ENCODE data around the gene RALGAPB.
"Not testable (repeated sequence)": the region's sequence is repeated elsewhere in the genome, so short reads cannot be mapped to it uniquely, and the experiment has no call there.

RALGAPB gene

DNA sequence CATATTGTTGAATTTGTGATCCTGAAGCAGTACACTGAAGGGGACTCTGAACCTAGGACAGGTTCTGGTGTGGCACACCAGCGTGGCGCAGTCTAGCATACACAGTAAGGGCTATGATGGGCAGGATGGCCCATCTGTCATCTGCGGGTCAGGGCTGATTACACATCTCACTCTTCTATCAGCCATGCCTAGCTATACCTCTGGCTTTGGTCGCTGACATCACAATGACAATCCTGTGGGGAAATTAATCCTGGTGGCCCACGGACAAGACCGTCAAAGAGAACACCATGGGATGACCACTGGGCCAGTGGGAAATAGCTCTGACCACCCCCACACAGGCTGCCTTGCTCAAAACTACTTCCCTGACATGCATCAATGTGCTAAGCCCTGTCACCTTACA, 40.4 kb upstream of the RALGAPB start:
- no peaks in the 10 kb centered on the region for H3K9me3 ChIP-seq (ENCODE audit: control insufficient read depth, insufficient read depth, low read depth, low read length)
- POLR2A ChIA-PET: interaction anchor here (0.7 to 2.5 kb wide), 2 partner anchors 14 kb away, joined by 3 to 9 read pairs; no protein-coding TSS in a partner anchor
- no peak overlapping the region for H3K27ac ChIP-seq (ENCODE audit: extremely low read depth, low read depth, low read length)
- H3K4me3 ChIP-seq (ENCODE audit: low read depth, low read length): no peak overlapping the region
- peaks cover 9 to 75% of the 10 kb centered on the region in 2 experiments; a peak in 2 of 3 replicates for H3K36me3 ChIP-seq (ENCODE audit: control insufficient read depth in 2 of 2, insufficient read depth in 1 of 2, low read length in 2 of 2)
- CTCF ChIA-PET: interaction anchor here (0.6 to 5.1 kb wide), 3 partner anchors 39 to 245 kb away, joined by 3 to 43 read pairs (median 3); partner anchors contain the start of gene RALGAPB
- TF ChIP-seq ZBTB17 (tag by site-specific recombination; IDR thresholded peaks at IDR 0.05): peak; percentile 73
- no peak for TF ChIP-seq HOXA7 (CRISPR knock-in tag; IDR thresholded peaks at IDR 0.05; ENCODE audit: borderline replicate concordance)
- no peaks in the 10 kb centered on the region for H3K4me1 ChIP-seq (ENCODE audit: control insufficient read depth, insufficient read depth, low read length)

GRCh38 chr20:38432870-38433269, 39.8 kb upstream of the RALGAPB start:
- POLR2A ChIA-PET: interaction anchor here (0.7 to 2.9 kb wide), 4 partner anchors 14 to 40 kb away, joined by 3 to 96 read pairs (median 46); partner anchors contain the start of gene RALGAPB
- not testable (repeated sequence) for H3K4me3 ChIP-seq (ENCODE audit: low read depth, low read length); H3K27ac ChIP-seq (ENCODE audit: extremely low read depth, low read depth, low read length); H3K9me3 ChIP-seq (ENCODE audit: control insufficient read depth, insufficient read depth, low read depth, low read length); H3K4me1 ChIP-seq (ENCODE audit: control insufficient read depth, insufficient read depth, low read length)
- peaks cover 9 to 70% of the 10 kb centered on the region in 2 experiments; a peak in 2 of 3 replicates for H3K36me3 ChIP-seq (ENCODE audit: control insufficient read depth in 2 of 2, insufficient read depth in 1 of 2, low read length in 2 of 2)
- CTCF ChIA-PET: interaction anchor here (0.6 to 5.1 kb wide), 4 partner anchors 11 to 40 kb away, joined by 3 to 64 read pairs (median 23); partner anchors contain the start of gene RALGAPB

- no peak overlapping the region; the same call in 1 of the 2 replicates for H3K27ac ChIP-seq (ENCODE audit: extremely low read depth, low read depth, low read length)
- H3K4me3 ChIP-seq (ENCODE audit: low read depth, low read length): peak overlapping the region; percentile 71
- CTCF ChIA-PET: interaction anchor here (1.3 to 5.1 kb wide), 5 partner anchors 10 to 39 kb away, joined by 3 to 64 read pairs (median 15); partner anchors contain the start of gene RALGAPB
- H3K36me3 ChIP-seq (ENCODE audit: control insufficient read depth in 2 of 2, insufficient read depth in 1 of 2, low read length in 2 of 2): peaks cover 9 to 64% of the 10 kb centered on the region in 2 experiments; a peak in 2 of 3 replicates
- TF ChIP-seq ZNF121 (tag by site-specific recombination; IDR thresholded peaks at IDR 0.05) (peak; percentile 82; the same call in 1 of the 2 replicates), ZIC2 (tag by site-specific recombination; IDR thresholded peaks at IDR 0.05) (no peak)
- no peaks in the 10 kb centered on the region for H3K4me1 ChIP-seq (ENCODE audit: control insufficient read depth, insufficient read depth, low read length)
- H3K9me3 ChIP-seq (ENCODE audit: control insufficient read depth, insufficient read depth, low read depth, low read length): no peaks in the 10 kb centered on the region
- POLR2A ChIA-PET: interaction anchor here (0.6 to 2.9 kb wide), 5 partner anchors 8 to 52 kb away, joined by 4 to 96 read pairs (median 34); partner anchors contain the start of gene RALGAPB
Observed at GRCh38 chr20:38433304-38433972, 39.2 kb upstream of the RALGAPB start.

- CTCF ChIA-PET: interaction anchor here (1.3 to 5.1 kb wide), 6 partner anchors 10 to 38 kb away, joined by 3 to 64 read pairs (median 13); partner anchors contain the start of gene RALGAPB
- no peak for TF ChIP-seq ZNF626 (tag by site-specific recombination; IDR thresholded peaks at IDR 0.05)
- TF ChIP-seq SCRT2 (tag by site-specific recombination; IDR thresholded peaks at IDR 0.05): no peak
- peak; percentile 41 for TF ChIP-seq ZNF600 (tag by site-specific recombination; IDR thresholded peaks at IDR 0.05)
- TF ChIP-seq ZNF23 (tag by site-specific recombination; IDR thresholded peaks at IDR 0.05; ENCODE audit: borderline replicate concordance): no peak
- POLR2A ChIA-PET: interaction anchor here (0.6 to 2.9 kb wide), 8 partner anchors 9 to 51 kb away, joined by 4 to 96 read pairs (median 10); partner anchors contain the start of gene RALGAPB
- H3K4me1 ChIP-seq (ENCODE audit: control insufficient read depth, insufficient read depth, low read length): no peaks in the 10 kb centered on the region
- peak overlapping the region; percentile 71 for H3K4me3 ChIP-seq (ENCODE audit: low read depth, low read length)
- peak overlapping the region; percentile 95 for H3K27ac ChIP-seq (ENCODE audit: extremely low read depth, low read depth, low read length)
- H3K36me3 ChIP-seq (ENCODE audit: control insufficient read depth in 2 of 2, insufficient read depth in 1 of 2, low read length in 2 of 2): peaks cover 9 to 55% of the 10 kb centered on the region in 2 experiments; a peak in 2 of 3 replicates
- no peaks in the 10 kb centered on the region for H3K9me3 ChIP-seq (ENCODE audit: control insufficient read depth, insufficient read depth, low read depth, low read length)
Observed at GRCh38 chr20:38434301-38434741, 38.3 kb upstream of the RALGAPB start.

DNA sequence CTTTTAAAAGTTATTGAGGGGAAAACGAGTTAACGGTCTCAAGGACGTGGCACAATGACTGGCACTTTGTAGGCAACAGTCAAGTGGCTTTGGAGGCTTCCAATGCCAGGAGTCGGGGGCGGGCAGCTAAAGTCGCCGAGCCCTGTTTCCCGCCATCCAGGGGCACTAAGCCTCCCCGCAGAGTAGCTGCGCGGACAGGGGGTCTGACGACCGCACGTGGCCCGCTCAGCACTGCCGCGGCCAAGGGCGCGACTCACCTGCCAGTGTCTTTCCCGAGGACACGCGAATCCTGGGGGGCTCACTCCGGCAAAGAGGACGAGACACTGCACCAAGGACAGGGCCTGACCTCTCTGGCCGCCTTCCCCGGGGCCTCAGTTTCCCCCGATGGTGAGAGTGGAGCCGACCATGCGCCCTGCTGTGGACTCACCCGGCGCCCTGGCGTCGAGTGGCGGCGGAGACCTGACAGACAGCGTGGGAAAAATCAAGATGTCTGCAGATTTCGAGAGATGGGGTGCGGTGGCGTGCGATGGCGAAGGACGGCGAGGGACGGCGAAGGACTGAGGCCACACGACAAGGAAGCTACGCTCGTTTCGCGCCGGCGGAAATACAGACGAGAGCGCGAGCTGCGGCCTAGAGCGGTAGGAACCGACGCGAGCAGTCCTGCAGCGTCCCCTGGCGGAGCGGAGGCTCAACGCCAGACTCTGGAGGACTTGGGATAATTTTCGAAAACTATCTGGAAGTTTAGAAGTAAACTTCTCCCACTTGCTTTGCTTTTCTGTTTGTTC, 37.7 kb upstream of the RALGAPB start, which contains the start of gene SNHG17:
SNHG17 (minus strand) TSS at position 559 of the 785 bp plus-strand sequence.
- Histone ChIP-seq H3K27ac (ENCODE audit: extremely low read depth, low read depth, low read length) (peak within 1 kb of the TSS; percentile 95), H3K4me1 (ENCODE audit: control insufficient read depth, insufficient read depth, low read length) (no peaks in the 10 kb centered on the region), H3K36me3 (ENCODE audit: control insufficient read depth in 2 of 2, insufficient read depth in 1 of 2, low read length in 2 of 2) (peaks cover 9 to 49% of the 10 kb centered on the region in 2 experiments; a peak in 2 of 3 replicates), H3K9me3 (ENCODE audit: control insufficient read depth, insufficient read depth, low read depth, low read length) (no peaks in the 10 kb centered on the region), H3K4me3 (ENCODE audit: low read depth, low read length) (peak within 1 kb of the TSS; percentile 71)
- ChIA-PET CTCF (interaction anchor here (0.6 to 5.1 kb wide), 16 partner anchors 9 to 746 kb away, joined by 3 to 64 read pairs (median 4); partner anchors contain the start of gene RALGAPB), POLR2A (interaction anchor here (0.5 to 2.9 kb wide), 17 partner anchors 9 to 96 kb away, joined by 3 to 96 read pairs (median 4); partner anchors contain the start of gene RALGAPB)
- TF ChIP-seq ZNF670 (tag by site-specific recombination; IDR thresholded peaks at IDR 0.05; ENCODE audit: low read depth) (no peak), ZNF157 (tag by site-specific recombination; IDR thresholded peaks at IDR 0.05) (no peak), ZNF501 (tag by site-specific recombination; IDR thresholded peaks at IDR 0.05) (peak; percentile 97), ZNF2 (tag by site-specific recombination; IDR thresholded peaks at IDR 0.05) (peak; percentile 96), ZNF530 (tag by site-specific recombination; IDR thresholded peaks at IDR 0.05; ENCODE audit: low read depth) (no peak), ZBTB6 (tag by site-specific recombination; IDR thresholded peaks at IDR 0.05) (0 out of 2 replicates have a peak, but pooled peaks have one; percentile 39), ZNF140 (tag by site-specific recombination; IDR thresholded peaks at IDR 0.05) (0 out of 2 replicates have a peak, but pooled peaks have one; percentile 45), ZNF792 (tag by site-specific recombination; IDR thresholded peaks at IDR 0.05) (no peak), ZNF514 (tag by site-specific recombination; IDR thresholded peaks at IDR 0.05) (no peak), CTCF (tag by site-specific recombination; IDR thresholded peaks at IDR 0.05) (peak; percentile 100)

Data from HEK293 (cell line).